H9 (cell line): Measurements from ENCODE around the gene KSR1. TPM values are rescaled to one million over a fixed set of nuclear protein-coding genes. Genes with fewer than 3 reads are reported as not detected.

Source experiments
- DNase-seq: peaks from one replicate; pipeline ENCODE4 v3.0.0-alpha.2; 2017
- H2AFZ ChIP-seq: one replicate; pipeline ENCODE4 v1.6.1; 2013; ENCODE audit warnings: mild to moderate bottlenecking, low read length, control low read depth, moderate library complexity
- H2AK5ac ChIP-seq: 2 replicates; pipeline ENCODE4 v1.6.1; 2013; ENCODE audit warnings: low read length, control low read depth, mixed read lengths; ENCODE audit not compliant: insufficient read length
- H2BK120ac ChIP-seq: one replicate; pipeline ENCODE4 v1.6.1; 2013; ENCODE audit warnings: low read depth, mild to moderate bottlenecking, low read length, control low read depth, inconsistent platforms; ENCODE audit not compliant: poor library complexity, severe bottlenecking
- H2BK12ac ChIP-seq: 2 replicates; pipeline ENCODE4 v1.6.1; 2013; ENCODE audit warnings: low read length, control low read depth, mixed read lengths, low read depth; ENCODE audit not compliant: insufficient read length
- H2BK15ac ChIP-seq: 2 replicates; pipeline ENCODE4 v1.6.1; 2013; ENCODE audit warnings: low read depth, low read length, control low read depth
- H2BK20ac ChIP-seq: one replicate; pipeline ENCODE4 v1.6.1; 2013; ENCODE audit warnings: low read depth, mild to moderate bottlenecking, low read length, control low read depth, inconsistent platforms; ENCODE audit not compliant: poor library complexity, severe bottlenecking
- H2BK5ac ChIP-seq: 2 replicates; pipeline ENCODE4 v1.6.1; 2013; ENCODE audit warnings: low read length, control low read depth, mixed read lengths; ENCODE audit not compliant: insufficient read length
- H3K14ac ChIP-seq: 2 replicates; pipeline ENCODE4 v1.6.1; 2013; ENCODE audit warnings: low read length, control low read depth; ENCODE audit not compliant: insufficient read depth
- H3K18ac ChIP-seq: 2 replicates; pipeline ENCODE4 v1.6.1; 2013; ENCODE audit warnings: low read depth, mild to moderate bottlenecking, mixed read lengths, low read length, control low read depth; ENCODE audit not compliant: insufficient read length
- H3K23ac ChIP-seq: 2 replicates; pipeline ENCODE4 v1.6.1; 2013; ENCODE audit warnings: low read length, control low read depth, mixed read lengths, low read depth; ENCODE audit not compliant: insufficient read length
- H3K23me2 ChIP-seq: 2 replicates; pipeline ENCODE4 v1.6.1; 2013; ENCODE audit warnings: low read depth, mild to moderate bottlenecking, mixed read lengths, low read length, control low read depth; ENCODE audit not compliant: insufficient read length, poor library complexity, severe bottlenecking
- H3K27ac ChIP-seq: 2 replicates; pipeline ENCODE4 v1.5.1; 2013; ENCODE audit warnings: low read length, control low read depth, mixed read lengths, low read depth; ENCODE audit not compliant: insufficient read length
- H3K27me3 ChIP-seq: 2 replicates; pipeline ENCODE4 v1.6.1; 2013; ENCODE audit warnings: low read length, control low read depth, inconsistent platforms; ENCODE audit not compliant: insufficient read depth
- H3K4ac ChIP-seq: 2 replicates; pipeline ENCODE4 v1.6.1; 2013; ENCODE audit warnings: low read depth, mild to moderate bottlenecking, control low read depth, inconsistent platforms, low read length, moderate library complexity
- H3K4me1 ChIP-seq: 2 replicates; pipeline ENCODE4 v1.6.1; 2013; ENCODE audit warnings: low read length, control low read depth, inconsistent platforms; ENCODE audit not compliant: insufficient read depth
- H3K4me2 ChIP-seq: 2 replicates; pipeline ENCODE4 v1.6.1; 2013; ENCODE audit warnings: low read length, control low read depth, mixed read lengths; ENCODE audit not compliant: insufficient read length, insufficient read depth
- H3K56ac ChIP-seq: 2 replicates; pipeline ENCODE4 v1.6.1; 2013; ENCODE audit warnings: low read depth, mild to moderate bottlenecking, mixed read lengths, low read length, control low read depth; ENCODE audit not compliant: insufficient read length
- H3K79me1 ChIP-seq: 2 replicates; pipeline ENCODE4 v1.6.1; 2013; ENCODE audit warnings: low read depth, mild to moderate bottlenecking, moderate library complexity, low read length, control low read depth, inconsistent platforms; ENCODE audit not compliant: insufficient read depth, poor library complexity, severe bottlenecking
- H3K79me2 ChIP-seq: 2 replicates; pipeline ENCODE4 v1.6.1; 2013; ENCODE audit warnings: low read length, control low read depth, inconsistent platforms; ENCODE audit not compliant: insufficient read depth
- H3K9ac ChIP-seq: 2 replicates; pipeline ENCODE4 v1.6.1; 2013; ENCODE audit warnings: low read length, control low read depth, mixed read lengths; ENCODE audit not compliant: insufficient read length; ENCODE audit errors: extremely low read depth
- H3K9me3 ChIP-seq: one replicate; pipeline ENCODE4 v1.6.1; 2013; ENCODE audit warnings: low read depth, low read length, inconsistent platforms; ENCODE audit not compliant: control insufficient read depth
- H3T11ph ChIP-seq: one replicate; pipeline ENCODE4 v1.6.1; 2013; ENCODE audit warnings: mild to moderate bottlenecking, low read length, control low read depth, inconsistent platforms
- H4K20me1 ChIP-seq: one replicate; pipeline ENCODE4 v1.6.1; 2013; ENCODE audit not compliant: control insufficient read depth, insufficient read length, insufficient read depth
- H4K5ac ChIP-seq: 2 replicates; pipeline ENCODE4 v1.6.1; 2013; ENCODE audit warnings: low read depth, mild to moderate bottlenecking, mixed read lengths, low read length, control low read depth; ENCODE audit not compliant: insufficient read length
- H4K8ac ChIP-seq: replicated peaks from 2 replicates; pipeline ENCODE4 v1.6.1; 2013; ENCODE audit warnings: low read length, control low read depth, mixed read lengths, low read depth; ENCODE audit not compliant: insufficient read length
- H4K91ac ChIP-seq: 2 replicates; pipeline ENCODE4 v1.6.1; 2013; ENCODE audit warnings: low read depth, mild to moderate bottlenecking, moderate library complexity, mixed read lengths, low read length, control low read depth; ENCODE audit not compliant: insufficient read length
- H3K27ac Mint-ChIP-seq, 3 experiments: 2 replicates in 2 of 3; 3 replicates in 1 of 3; pipeline ENCODE4 v1.8.0; 2020 to 2021; ENCODE audit warnings: mixed read lengths in 3 of 3, mild to moderate bottlenecking in 1 of 3, moderate library complexity in 1 of 3
- H3K27me3 Mint-ChIP-seq: 2 replicates; pipeline ENCODE4 v1.8.0; 2021; ENCODE audit warnings: low read depth, mild to moderate bottlenecking, moderate library complexity, mixed read lengths
- H3K36me3 Mint-ChIP-seq, 3 experiments: 2 replicates in 2 of 3; 3 replicates in 1 of 3; pipeline ENCODE4 v1.8.0; 2020 to 2021; ENCODE audit warnings: low read depth in 3 of 3, mixed read lengths in 3 of 3; ENCODE audit not compliant: insufficient read depth in 1 of 3
- H3K4me1 Mint-ChIP-seq, 2 experiments: 2 replicates each; pipeline ENCODE4 v1.8.0; 2020; ENCODE audit warnings: mixed read lengths in 2 of 2
- H3K4me3 Mint-ChIP-seq, 2 experiments: 2 replicates in 1 of 2; 3 replicates in 1 of 2; pipeline ENCODE4 v1.8.0; 2020 to 2021; ENCODE audit warnings: mild to moderate bottlenecking in 2 of 2, mixed read lengths in 2 of 2, moderate library complexity in 1 of 2
- H3K9me3 Mint-ChIP-seq, 2 experiments: 2 replicates in 1 of 2; 3 replicates in 1 of 2; pipeline ENCODE4 v1.8.0; 2020; ENCODE audit warnings: mild to moderate bottlenecking in 2 of 2, mixed read lengths in 2 of 2, moderate library complexity in 1 of 2
- CTCF ChIP-seq: fragments of 200-600 bp; sonication (generic); conservative IDR thresholded peaks from 3 replicates; pipeline ENCODE4 v1.8.0; 2021; ENCODE audit warnings: antibody characterized with exemption, mild to moderate bottlenecking
- WGBS: extraction: QIAGEN DNeasy Blood & Tissue Kit; methylation state at CpG from one replicate; pipeline ENCODE4 v1.1.7; 2013; ENCODE audit warnings: missing lambda C conversion rate, low lambda C conversion rate, mixed read lengths; ENCODE audit not compliant: insufficient read length; ENCODE audit errors: extremely low coverage; 5-methylcytosine and 5-hydroxymethylcytosine counted together
- total RNA-seq: library from RNA; stranded (reverse); gene quantifications from 2 replicates; pipeline ENCODE4 v1.2.1, GENCODE V29; 2021

KSR1 gene
- total RNA-seq, 1 experiment from 2014 or later, result 44.9 TPM

- no peaks in the 10 kb centered on the region for H3K9me3 Mint-ChIP-seq
- H3K27ac Mint-ChIP-seq, result no peak overlapping the region
- WGBS, result no CpG with 5 or more reads among the region's 16 CpGs
- no peak overlapping the region for H2BK20ac ChIP-seq
- no peak overlapping the region for H2BK120ac ChIP-seq
- H3K27me3 ChIP-seq, result no peaks in the 10 kb centered on the region
- no peak overlapping the region for H2AFZ ChIP-seq
- H3K4ac ChIP-seq, result no peak overlapping the region
- no peak overlapping the region for H3K4me2 ChIP-seq
- H2BK12ac ChIP-seq, result no peak overlapping the region
- H3K4me1 ChIP-seq, result no peaks in the 10 kb centered on the region
- no peak for DNase-seq
- H3K36me3 Mint-ChIP-seq, result peaks cover 2 to 46% (median 30%) of the 10 kb centered on the region in 3 experiments
- H3K4me1 Mint-ChIP-seq, result peaks cover 4 to 6% of the 10 kb centered on the region in 2 experiments
- no peak overlapping the region for H4K5ac ChIP-seq
- H4K20me1 ChIP-seq, result no peaks in the 10 kb centered on the region
- no peak overlapping the region for H3T11ph ChIP-seq
- H3K23me2 ChIP-seq, result no peaks in the 10 kb centered on the region
- TF ChIP-seq CTCF, result no peak
- H3K14ac ChIP-seq, result no peak overlapping the region
- no peak overlapping the region for H3K56ac ChIP-seq
- H2AK5ac ChIP-seq, result no peak overlapping the region
- no peak overlapping the region for H3K9ac ChIP-seq
- no peak overlapping the region for H2BK5ac ChIP-seq
- no peak overlapping the region for H3K18ac ChIP-seq
- no peaks in the 10 kb centered on the region for H3K79me2 ChIP-seq
- no peak overlapping the region for H3K4me3 Mint-ChIP-seq
- no peak overlapping the region for H3K27ac ChIP-seq
- no peak overlapping the region for H2BK15ac ChIP-seq
- no peaks in the 10 kb centered on the region for H3K79me1 ChIP-seq
- no peaks in the 10 kb centered on the region for H3K27me3 Mint-ChIP-seq
- H4K8ac ChIP-seq, result no peak overlapping the region
- H4K91ac ChIP-seq, result no peak overlapping the region
- H3K9me3 ChIP-seq, result no peaks in the 10 kb centered on the region
- H3K23ac ChIP-seq, result no peak overlapping the region
Measured at GRCh38 chr17:27607521-27608091, 151.4 kb downstream of the KSR1 start.
